Activated naive CD4-positive, alpha-beta T cell treated with anti-CD3 and anti-CD28 coated beads for 36 hours (primary cell): Measurements from ENCODE around the gene HHIP. TPM values are rescaled to one million over a fixed set of nuclear protein-coding genes. Genes with fewer than 3 reads are reported as not detected.
A peak's percentile ranks its signal among the peaks of the same experiment; 100 is the strongest.

Experiments used
- CTCF ChIA-PET: fragments of 350-600 bp; sonication (Branson Sonifier 250); formaldehyde crosslinking; loops from one replicate; lab custom pipeline; 2021; ENCODE audit warnings: antibody characterized with exemption; lab: Charles Lee
- DNase-seq: peaks from one replicate; pipeline ENCODE4 v3.0.0-alpha.2; 2020
- H3K27ac Mint-ChIP-seq: one replicate; pipeline ENCODE4 v1.8.0; 2021; ENCODE audit warnings: mild to moderate bottlenecking, mixed read lengths
- H3K27me3 Mint-ChIP-seq: one replicate; pipeline ENCODE4 v1.8.0; 2021; ENCODE audit warnings: low read depth, mixed read lengths
- H3K36me3 Mint-ChIP-seq: one replicate; pipeline ENCODE4 v1.8.0; 2021; ENCODE audit warnings: low read depth, mixed read lengths
- H3K4me1 Mint-ChIP-seq: one replicate; pipeline ENCODE4 v1.8.0; 2021; ENCODE audit warnings: low read depth, mixed read lengths
- H3K4me3 Mint-ChIP-seq: one replicate; pipeline ENCODE4 v1.8.0; 2021; ENCODE audit warnings: mild to moderate bottlenecking, moderate library complexity, mixed read lengths
- H3K9me3 Mint-ChIP-seq: one replicate; pipeline ENCODE4 v1.8.0; 2021; ENCODE audit warnings: mixed read lengths
- intact Hi-C: fragments of 100-400 bp; cut with micrococcal nuclease; formaldehyde crosslinking; loops from one replicate; pipeline ENCODE4 v1.15.1; 2023
- total RNA-seq, 2 experiments: library from RNA; stranded (reverse); gene quantifications; one replicate each; pipeline ENCODE4 v1.2.3, GENCODE V29; 2021

The HHIP gene
- total RNA-seq, result not detected

- peaks cover 15% of the 10 kb centered on the region for H3K4me1 Mint-ChIP-seq
- intact Hi-C loops, result loop anchor here (2.0 to 10.0 kb wide), 4 partner anchors 139 to 471 kb away; partner anchors contain the start of genes ABCE1 and ANAPC10
- H3K27me3 Mint-ChIP-seq, result peaks cover 46% of the 10 kb centered on the region
- H3K36me3 Mint-ChIP-seq, result peaks cover 2% of the 10 kb centered on the region
- peak within 1 kb of the TSS; percentile 77 for H3K4me3 Mint-ChIP-seq
- CTCF ChIA-PET, result no interaction called here
- no peak within 1 kb of the TSS for H3K27ac Mint-ChIP-seq
- DNase-seq, result peak; percentile 25
- H3K9me3 Mint-ChIP-seq, result no peaks in the 10 kb centered on the region
Observed at GRCh38 chr4:144645631-144646522, at the start of gene HHIP. HHIP (plus strand) TSS chr4:144646156; CDS start chr4:144646676, 520 bp downstream.

GRCh38 chr4:144597171-144597570 is 48.8 kb upstream of the HHIP start:
- Mint-ChIP-seq H3K36me3 (no peaks in the 10 kb centered on the region), H3K27ac (no peak overlapping the region), H3K27me3 (peaks cover 4% of the 10 kb centered on the region), H3K4me3 (no peak overlapping the region), H3K9me3 (no peaks in the 10 kb centered on the region), H3K4me1 (no peaks in the 10 kb centered on the region)
- intact Hi-C loops, result no loop called here
- no peak for DNase-seq
- CTCF ChIA-PET, result no interaction called here

GRCh38 chr4:144599621-144600020 is 46.3 kb upstream of the HHIP start:
- H3K4me3 Mint-ChIP-seq, result no peak overlapping the region
- H3K27ac Mint-ChIP-seq, result no peak overlapping the region
- CTCF ChIA-PET, result interaction anchor here (1.1 kb wide), 1 partner anchor 45 kb away, joined by 3 read pairs; no protein-coding TSS in a partner anchor
- no peaks in the 10 kb centered on the region for H3K36me3 Mint-ChIP-seq
- H3K27me3 Mint-ChIP-seq, result no peaks in the 10 kb centered on the region
- DNase-seq, result no peak
- peaks cover 2% of the 10 kb centered on the region for H3K9me3 Mint-ChIP-seq
- intact Hi-C loops, result no loop called here
- no peaks in the 10 kb centered on the region for H3K4me1 Mint-ChIP-seq

- H3K4me1 Mint-ChIP-seq, result no peaks in the 10 kb centered on the region
- intact Hi-C loops, result loop anchor here (2.0 to 10.0 kb wide), 2 partner anchors 175 to 453 kb away; no protein-coding TSS in a partner anchor
- no peaks in the 10 kb centered on the region for H3K27me3 Mint-ChIP-seq
Observed at GRCh38 chr4:144611850-144612249, 34.1 kb upstream of the HHIP start.

GRCh38 chr4:144614850-144615585 is 30.9 kb upstream of the HHIP start:
- CTCF ChIA-PET, result no interaction called here
- Mint-ChIP-seq H3K4me1 (no peaks in the 10 kb centered on the region), H3K4me3 (no peak overlapping the region), H3K27me3 (no peaks in the 10 kb centered on the region), H3K9me3 (no peaks in the 10 kb centered on the region), H3K36me3 (no peaks in the 10 kb centered on the region), H3K27ac (no peak overlapping the region)
- DNase-seq, result no peak
- intact Hi-C loops, result loop anchor here (10.0 kb wide), 1 partner anchor 450 kb away; no protein-coding TSS in a partner anchor

More at GRCh38 chr4:144611850-144612249, 34.1 kb upstream of the HHIP start:
- no peak overlapping the region for H3K27ac Mint-ChIP-seq
- peak; percentile 20 for DNase-seq
- H3K4me3 Mint-ChIP-seq, result no peak overlapping the region
- no peaks in the 10 kb centered on the region for H3K9me3 Mint-ChIP-seq
- CTCF ChIA-PET, result no interaction called here
- no peaks in the 10 kb centered on the region for H3K36me3 Mint-ChIP-seq

- no peaks in the 10 kb centered on the region for H3K36me3 Mint-ChIP-seq
- no peaks in the 10 kb centered on the region for H3K4me1 Mint-ChIP-seq
- H3K27ac Mint-ChIP-seq, result no peak overlapping the region
Observed at GRCh38 chr4:144621681-144622080, 24.3 kb upstream of the HHIP start.

GRCh38 chr4:144627663-144628076 is 18.3 kb upstream of the HHIP start:
- Mint-ChIP-seq H3K4me3 (no peak overlapping the region), H3K27me3 (no peaks in the 10 kb centered on the region), H3K9me3 (no peaks in the 10 kb centered on the region), H3K27ac (no peak overlapping the region), H3K4me1 (no peaks in the 10 kb centered on the region), H3K36me3 (no peaks in the 10 kb centered on the region)
- no peak for DNase-seq
- CTCF ChIA-PET, result no interaction called here
- intact Hi-C loops, result no loop called here

More at GRCh38 chr4:144621681-144622080, 24.3 kb upstream of the HHIP start:
- intact Hi-C loops, result no loop called here
- Mint-ChIP-seq H3K27me3 (no peaks in the 10 kb centered on the region), H3K4me3 (no peak overlapping the region), H3K9me3 (no peaks in the 10 kb centered on the region)
- no peak for DNase-seq
- CTCF ChIA-PET, result no interaction called here

GRCh38 chr4:144633215-144633614 is 12.7 kb upstream of the HHIP start:
- CTCF ChIA-PET, result no interaction called here
- Mint-ChIP-seq H3K36me3 (no peaks in the 10 kb centered on the region), H3K4me3 (no peak overlapping the region), H3K9me3 (no peaks in the 10 kb centered on the region), H3K27me3 (peaks cover 8% of the 10 kb centered on the region), H3K4me1 (no peaks in the 10 kb centered on the region), H3K27ac (no peak overlapping the region)
- no peak for DNase-seq
- intact Hi-C loops, result no loop called here

GRCh38 chr4:144634978-144635747 is 10.8 kb upstream of the HHIP start:
- Mint-ChIP-seq H3K27me3 (peaks cover 8% of the 10 kb centered on the region), H3K4me3 (no peak overlapping the region), H3K36me3 (no peaks in the 10 kb centered on the region), H3K4me1 (no peaks in the 10 kb centered on the region), H3K27ac (peak overlapping the region; percentile 23), H3K9me3 (no peaks in the 10 kb centered on the region)
- intact Hi-C loops, result no loop called here
- CTCF ChIA-PET, result no interaction called here
- no peak for DNase-seq

- intact Hi-C loops, result loop anchor here (10.0 kb wide), 2 partner anchors 140 to 470 kb away; no protein-coding TSS in a partner anchor
- no peak for DNase-seq
- CTCF ChIA-PET, result no interaction called here
- Mint-ChIP-seq H3K9me3 (no peaks in the 10 kb centered on the region), H3K4me3 (no peak overlapping the region), H3K4me1 (peaks cover 15% of the 10 kb centered on the region), H3K27me3 (peaks cover 40% of the 10 kb centered on the region), H3K36me3 (peaks cover 2% of the 10 kb centered on the region), H3K27ac (no peak overlapping the region)
Observed at GRCh38 chr4:144644368-144645101, 1.4 kb upstream of the HHIP start.

- Mint-ChIP-seq H3K4me3 (peak overlapping the region; percentile 51), H3K36me3 (peaks cover 2% of the 10 kb centered on the region), H3K4me1 (peaks cover 15% of the 10 kb centered on the region), H3K9me3 (no peaks in the 10 kb centered on the region), H3K27ac (no peak overlapping the region), H3K27me3 (peaks cover 45% of the 10 kb centered on the region)
- CTCF ChIA-PET, result no interaction called here
- intact Hi-C loops, result loop anchor here (10.0 kb wide), 2 partner anchors 140 to 470 kb away; no protein-coding TSS in a partner anchor
- no peak for DNase-seq
Observed at GRCh38 chr4:144645102-144645630, 790 bp upstream of the HHIP start.
